ENCODE results near the gene EPC2. TPM values are rescaled to one million over a fixed set of nuclear protein-coding genes. Genes with fewer than 3 reads are reported as not detected.
"Not testable (repeated sequence)": the region's sequence is repeated elsewhere in the genome, so short reads cannot be mapped to it uniquely, and the experiment has no call there.

EPC2 gene
- total RNA-seq, 1 donor from 2014 or later = 31.6 TPM

DNA sequence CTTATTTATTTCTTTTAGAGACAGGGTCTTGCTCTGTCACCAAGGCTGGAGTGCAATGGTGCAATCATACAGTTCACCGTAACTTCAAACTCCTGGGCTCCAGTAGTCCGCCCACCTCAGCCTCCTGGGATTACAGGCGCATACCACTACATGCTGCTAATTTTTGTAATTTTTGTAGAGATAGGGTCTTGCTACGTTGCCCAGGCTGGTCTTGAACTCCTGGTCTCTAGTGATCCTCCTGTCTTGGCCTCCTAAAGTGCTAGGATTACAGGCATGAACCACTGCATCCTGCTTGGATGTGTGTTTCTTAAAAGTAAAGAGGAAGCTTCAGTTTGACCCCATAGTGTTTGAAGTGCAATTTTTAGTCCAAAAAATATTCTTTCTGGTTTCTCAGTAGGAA lies 125.5 kb downstream of the EPC2 start:
- TF ChIP-seq, protein P1, sequence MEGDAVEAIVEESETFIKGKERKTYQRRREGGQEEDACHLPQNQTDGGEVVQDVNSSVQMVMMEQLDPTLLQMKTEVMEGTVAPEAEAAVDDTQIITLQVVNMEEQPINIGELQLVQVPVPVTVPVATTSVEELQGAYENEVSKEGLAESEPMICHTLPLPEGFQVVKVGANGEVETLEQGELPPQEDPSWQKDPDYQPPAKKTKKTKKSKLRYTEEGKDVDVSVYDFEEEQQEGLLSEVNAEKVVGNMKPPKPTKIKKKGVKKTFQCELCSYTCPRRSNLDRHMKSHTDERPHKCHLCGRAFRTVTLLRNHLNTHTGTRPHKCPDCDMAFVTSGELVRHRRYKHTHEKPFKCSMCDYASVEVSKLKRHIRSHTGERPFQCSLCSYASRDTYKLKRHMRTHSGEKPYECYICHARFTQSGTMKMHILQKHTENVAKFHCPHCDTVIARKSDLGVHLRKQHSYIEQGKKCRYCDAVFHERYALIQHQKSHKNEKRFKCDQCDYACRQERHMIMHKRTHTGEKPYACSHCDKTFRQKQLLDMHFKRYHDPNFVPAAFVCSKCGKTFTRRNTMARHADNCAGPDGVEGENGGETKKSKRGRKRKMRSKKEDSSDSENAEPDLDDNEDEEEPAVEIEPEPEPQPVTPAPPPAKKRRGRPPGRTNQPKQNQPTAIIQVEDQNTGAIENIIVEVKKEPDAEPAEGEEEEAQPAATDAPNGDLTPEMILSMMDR (conservative IDR thresholded peaks at IDR 0.05) = no peak
- Mint-ChIP-seq H3K27me3 (ENCODE audit: low read depth) (no peaks in the 10 kb centered on the region), H3K9me3 (peaks cover 2% of the 10 kb centered on the region), H3K4me3 (no peak overlapping the region), H3K36me3 (ENCODE audit: low read depth) (peaks cover 12% of the 10 kb centered on the region), H3K4me1 (no peaks in the 10 kb centered on the region), H3K27ac (ENCODE audit: unreplicated experiment) (no peak overlapping the region)
- DNase-seq (ENCODE audit: low read depth, low spot score) = no peak

DNA sequence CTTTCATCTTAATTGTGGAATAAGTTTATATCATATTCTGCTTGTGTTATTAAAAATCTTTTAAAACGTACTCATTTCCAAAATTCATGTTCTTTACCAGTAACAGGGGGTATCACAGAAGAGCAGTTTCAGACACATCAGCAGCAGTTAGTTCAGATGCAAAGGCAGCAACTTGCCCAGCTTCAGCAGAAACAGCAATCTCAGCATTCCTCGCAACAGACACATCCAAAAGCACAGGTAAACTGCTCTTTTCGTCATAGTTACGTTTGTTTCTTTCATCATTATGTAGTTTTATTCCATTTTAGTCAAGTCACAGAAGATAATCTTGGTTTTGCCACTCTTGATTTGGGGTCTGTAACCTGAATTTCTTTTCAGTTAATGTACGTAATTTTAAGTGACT lies 137.0 kb downstream of the EPC2 start:
- H3K36me3 Mint-ChIP-seq (ENCODE audit: low read depth) = peaks cover 8% of the 10 kb centered on the region
- H3K27ac Mint-ChIP-seq (ENCODE audit: unreplicated experiment) = no peak overlapping the region
- H3K27me3 Mint-ChIP-seq (ENCODE audit: low read depth) = no peaks in the 10 kb centered on the region
- TF ChIP-seq, protein P1 (conservative IDR thresholded peaks at IDR 0.05) = no peak
- H3K9me3 Mint-ChIP-seq = no peaks in the 10 kb centered on the region
- no peaks in the 10 kb centered on the region for H3K4me1 Mint-ChIP-seq
- no peak overlapping the region for H3K4me3 Mint-ChIP-seq
- DNase-seq (ENCODE audit: low read depth, low spot score) = no peak

DNA sequence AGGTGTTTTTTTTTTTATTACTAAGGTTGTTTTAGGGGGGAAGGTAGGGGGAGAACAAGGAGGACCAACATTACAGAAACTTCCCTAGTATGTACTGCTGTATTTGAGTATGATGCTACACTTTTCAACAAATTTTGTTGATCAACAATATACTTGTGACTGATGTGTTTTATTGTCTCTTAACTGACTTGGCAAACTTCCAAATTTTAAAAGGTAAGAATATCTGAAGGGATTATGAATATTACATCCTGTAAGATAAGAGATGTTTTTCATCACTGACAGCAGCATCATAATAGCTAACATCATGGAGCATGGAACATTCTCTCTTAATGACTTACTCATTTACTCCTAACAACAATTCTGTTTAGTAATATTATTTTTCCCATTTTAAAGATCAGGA lies 144.5 kb downstream of the EPC2 start:
- no peak overlapping the region for H3K27ac Mint-ChIP-seq (ENCODE audit: unreplicated experiment)
- H3K36me3 Mint-ChIP-seq (ENCODE audit: low read depth) = peaks cover 28% of the 10 kb centered on the region
- H3K4me1 Mint-ChIP-seq = peaks cover 13% of the 10 kb centered on the region
- H3K4me3 Mint-ChIP-seq = no peak overlapping the region
- no peaks in the 10 kb centered on the region for H3K9me3 Mint-ChIP-seq
- no peak for DNase-seq (ENCODE audit: low read depth, low spot score)
- H3K27me3 Mint-ChIP-seq (ENCODE audit: low read depth) = no peaks in the 10 kb centered on the region
- TF ChIP-seq, protein P1 (conservative IDR thresholded peaks at IDR 0.05) = no peak

DNA sequence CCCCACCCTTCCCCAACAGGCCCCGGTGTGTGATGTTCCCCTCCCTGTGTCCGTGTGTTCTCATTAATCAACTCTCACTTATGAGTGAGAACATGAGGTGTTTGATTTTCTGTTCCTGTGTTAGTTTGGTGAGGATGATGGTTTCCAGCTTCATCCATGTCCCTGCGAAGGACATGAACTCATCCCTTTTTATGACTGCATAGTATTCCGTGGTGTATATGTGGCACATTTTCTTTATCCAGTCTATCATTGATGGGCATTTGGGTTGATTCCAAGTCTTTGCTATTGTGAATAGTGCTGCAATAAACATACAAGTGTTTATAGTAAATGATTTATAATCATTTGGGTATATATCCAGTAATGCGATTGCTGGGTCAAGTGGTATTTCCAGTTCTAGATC lies 145.6 kb downstream of the EPC2 start:
- not testable (repeated sequence) for H3K27ac Mint-ChIP-seq (ENCODE audit: unreplicated experiment); H3K27me3 Mint-ChIP-seq (ENCODE audit: low read depth); H3K4me3 Mint-ChIP-seq; DNase-seq (ENCODE audit: low read depth, low spot score); H3K9me3 Mint-ChIP-seq
- H3K4me1 Mint-ChIP-seq = peaks cover 13% of the 10 kb centered on the region
- peaks cover 21% of the 10 kb centered on the region for H3K36me3 Mint-ChIP-seq (ENCODE audit: low read depth)

DNA sequence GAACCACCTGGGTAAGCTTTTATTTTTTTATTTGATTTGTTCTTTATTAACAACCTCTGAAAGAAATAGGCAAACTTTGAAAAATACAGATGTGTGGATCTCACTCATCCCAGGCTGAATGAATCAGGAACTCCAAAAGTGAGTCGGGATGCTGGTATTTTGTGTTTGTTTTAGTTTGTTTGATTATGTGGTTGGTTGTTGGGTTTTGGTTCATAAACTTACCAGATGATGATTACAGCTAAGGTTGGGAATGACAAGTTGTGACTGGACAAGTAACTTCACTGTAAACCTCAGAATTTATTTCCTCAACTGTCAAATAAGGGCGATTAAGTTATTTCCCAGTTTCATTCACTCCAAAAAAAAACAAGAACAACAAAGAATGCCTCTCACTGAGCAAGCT lies 150.0 kb downstream of the EPC2 start:
- no peak overlapping the region for H3K4me3 Mint-ChIP-seq

DNA sequence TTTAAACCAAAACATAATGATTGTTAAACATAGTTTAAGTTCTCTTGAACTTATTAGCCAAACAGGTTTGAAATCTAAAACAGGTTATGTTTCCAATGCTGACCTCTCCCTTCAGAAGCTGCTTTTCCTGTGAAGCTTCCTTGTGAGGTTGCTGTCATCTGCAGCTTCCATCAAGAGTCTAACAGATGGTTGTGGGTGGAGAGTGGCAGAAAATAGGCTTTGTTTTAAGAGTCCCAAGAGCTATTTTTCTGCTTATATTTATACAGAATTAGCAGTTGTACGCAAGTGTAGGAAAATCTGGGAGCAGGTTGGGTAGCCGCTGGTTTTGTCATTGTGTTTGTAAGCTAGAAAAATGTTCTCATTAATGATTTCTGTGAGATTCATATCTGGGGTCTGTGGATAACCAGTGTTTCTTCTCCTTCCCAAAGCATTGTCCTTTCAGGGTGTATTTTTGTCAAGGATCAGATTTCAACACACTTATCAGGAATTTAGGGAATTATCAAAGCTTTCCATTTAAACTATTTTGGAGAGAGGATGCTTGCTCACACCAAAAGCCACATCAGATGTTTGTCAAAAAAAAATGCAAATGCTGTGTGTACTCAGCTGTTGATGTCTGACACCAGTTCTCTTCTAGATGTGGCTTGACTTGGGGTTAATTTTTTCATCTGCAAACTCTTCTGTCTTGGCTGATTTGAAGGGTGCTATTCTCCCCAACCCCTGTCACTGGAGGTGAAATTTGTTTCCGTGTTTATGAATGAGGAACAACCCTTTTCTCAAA lies 152.4 kb downstream of the EPC2 start:
- Mint-ChIP-seq H3K4me3 (no peak overlapping the region), H3K4me1 (peaks cover 8% of the 10 kb centered on the region), H3K27ac (ENCODE audit: unreplicated experiment) (no peak overlapping the region), H3K36me3 (ENCODE audit: low read depth) (no peaks in the 10 kb centered on the region), H3K9me3 (peaks cover 7% of the 10 kb centered on the region), H3K27me3 (ENCODE audit: low read depth) (no peaks in the 10 kb centered on the region)
- TF ChIP-seq, protein P1 (conservative IDR thresholded peaks at IDR 0.05) = no peak
- no peak for DNase-seq (ENCODE audit: low read depth, low spot score)

More for the DNA sequence above, 150.0 kb downstream of the EPC2 start:
- no peak overlapping the region for H3K27ac Mint-ChIP-seq (ENCODE audit: unreplicated experiment)
- peaks cover 10% of the 10 kb centered on the region for H3K36me3 Mint-ChIP-seq (ENCODE audit: low read depth)
- no peak for DNase-seq (ENCODE audit: low read depth, low spot score)
- peaks cover 7% of the 10 kb centered on the region for H3K9me3 Mint-ChIP-seq
- peaks cover 13% of the 10 kb centered on the region for H3K4me1 Mint-ChIP-seq
- TF ChIP-seq, protein P1 (conservative IDR thresholded peaks at IDR 0.05) = no peak
- H3K27me3 Mint-ChIP-seq (ENCODE audit: low read depth) = no peaks in the 10 kb centered on the region

Measured in neural crest cell (in vitro differentiated cells).